ENCODE data around the gene MED13.

DNA sequence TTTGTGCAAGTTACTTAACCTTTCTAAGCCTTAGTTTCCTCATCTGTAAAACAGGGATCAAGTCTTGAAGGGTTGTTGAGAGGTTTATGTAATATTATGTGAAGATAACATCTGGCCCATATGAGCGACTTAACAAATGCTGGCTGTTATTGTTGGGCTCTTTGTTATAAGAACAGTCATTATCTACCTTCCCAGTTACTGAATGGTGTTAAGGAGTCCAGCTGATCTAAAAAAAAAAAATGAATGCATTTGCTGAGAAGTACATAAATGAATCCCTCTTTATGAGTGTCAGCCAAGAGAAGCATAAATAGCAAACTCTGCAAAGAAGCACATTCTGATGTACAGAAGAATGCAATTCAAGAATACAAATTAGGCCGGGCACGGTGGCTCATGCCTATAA lies 24.3 kb upstream of the MED13 start:
- TF ChIP-seq, protein P1, sequence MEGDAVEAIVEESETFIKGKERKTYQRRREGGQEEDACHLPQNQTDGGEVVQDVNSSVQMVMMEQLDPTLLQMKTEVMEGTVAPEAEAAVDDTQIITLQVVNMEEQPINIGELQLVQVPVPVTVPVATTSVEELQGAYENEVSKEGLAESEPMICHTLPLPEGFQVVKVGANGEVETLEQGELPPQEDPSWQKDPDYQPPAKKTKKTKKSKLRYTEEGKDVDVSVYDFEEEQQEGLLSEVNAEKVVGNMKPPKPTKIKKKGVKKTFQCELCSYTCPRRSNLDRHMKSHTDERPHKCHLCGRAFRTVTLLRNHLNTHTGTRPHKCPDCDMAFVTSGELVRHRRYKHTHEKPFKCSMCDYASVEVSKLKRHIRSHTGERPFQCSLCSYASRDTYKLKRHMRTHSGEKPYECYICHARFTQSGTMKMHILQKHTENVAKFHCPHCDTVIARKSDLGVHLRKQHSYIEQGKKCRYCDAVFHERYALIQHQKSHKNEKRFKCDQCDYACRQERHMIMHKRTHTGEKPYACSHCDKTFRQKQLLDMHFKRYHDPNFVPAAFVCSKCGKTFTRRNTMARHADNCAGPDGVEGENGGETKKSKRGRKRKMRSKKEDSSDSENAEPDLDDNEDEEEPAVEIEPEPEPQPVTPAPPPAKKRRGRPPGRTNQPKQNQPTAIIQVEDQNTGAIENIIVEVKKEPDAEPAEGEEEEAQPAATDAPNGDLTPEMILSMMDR (IDR thresholded peaks at IDR 0.05) = no peak
- no peak for TF ChIP-seq POLR2A (IDR thresholded peaks at IDR 0.05; ENCODE audit: low read depth)
